GM12892 (cell line): ENCODE data around the gene SMYD1.

Experiments used
- POLR2A ChIP-seq: IDR thresholded peaks from 2 replicates; pipeline ENCODE4 v1.6.1; 2011; ENCODE audit warnings: low read depth, low read length, control low read depth
- POLR2AphosphoS5 ChIP-seq: IDR thresholded peaks from 2 replicates; pipeline ENCODE4 v1.6.1; 2011; ENCODE audit warnings: low read depth, low read length, control low read depth

- TF ChIP-seq POLR2A (no peak), POLR2AphosphoS5 (no peak)
Observed at GRCh38 chr2:88141952-88142351, 74.3 kb downstream of the SMYD1 start.
